HG02973 (cell line): ENCODE measurements around the gene ERFE.
A peak's percentile ranks its signal among the peaks of the same experiment; 100 is the strongest.

ENCODE experiments used
- ATAC-seq: cut with Tn5 transposase; IDR thresholded peaks from one replicate; pipeline ENCODE4 v1.9.1; 2021; ENCODE audit warnings: moderate library complexity; ENCODE audit not compliant: unreplicated experiment

Gene ERFE

DNA sequence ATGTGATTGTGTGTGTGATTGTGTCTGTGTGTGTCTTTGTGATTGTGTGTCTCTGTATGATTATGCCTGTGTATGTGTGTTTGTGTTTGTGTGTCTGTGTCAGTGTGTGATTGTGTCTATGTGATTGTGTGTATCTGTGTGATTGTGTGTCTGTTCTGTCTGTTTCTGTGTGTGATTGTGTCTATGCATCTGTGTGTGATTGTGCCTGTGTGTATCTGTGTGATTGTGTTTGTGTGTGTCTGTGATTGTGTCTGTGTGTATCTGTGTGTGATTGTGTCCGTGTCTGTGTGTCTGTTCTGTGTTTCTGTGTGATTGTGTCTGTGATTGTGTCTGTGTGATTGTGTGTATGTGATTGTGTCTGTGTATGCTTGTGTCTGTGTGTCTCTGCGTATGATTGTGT is 32.4 kb upstream of the ERFE start:
- ATAC-seq = no peak

DNA sequence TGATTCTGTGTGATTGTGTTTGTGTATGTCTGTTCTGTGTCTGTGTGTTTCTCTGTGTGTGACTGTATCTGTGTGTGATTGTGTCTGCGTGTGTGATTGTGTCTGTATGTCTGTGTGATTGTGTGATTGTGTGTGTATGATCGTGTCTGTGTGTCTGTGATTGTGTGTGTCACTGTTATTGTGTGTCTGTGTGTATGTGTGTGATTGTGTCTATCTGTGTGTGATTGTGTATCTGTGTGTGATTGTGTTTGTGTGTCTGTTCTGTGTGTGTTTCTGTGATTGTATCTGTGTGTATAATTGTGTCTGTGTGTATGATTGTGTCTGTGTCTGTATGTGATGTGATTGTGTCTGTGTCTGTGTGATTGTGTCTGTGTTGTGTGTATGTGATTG is 32.0 kb upstream of the ERFE start:
- no peak for ATAC-seq

DNA sequence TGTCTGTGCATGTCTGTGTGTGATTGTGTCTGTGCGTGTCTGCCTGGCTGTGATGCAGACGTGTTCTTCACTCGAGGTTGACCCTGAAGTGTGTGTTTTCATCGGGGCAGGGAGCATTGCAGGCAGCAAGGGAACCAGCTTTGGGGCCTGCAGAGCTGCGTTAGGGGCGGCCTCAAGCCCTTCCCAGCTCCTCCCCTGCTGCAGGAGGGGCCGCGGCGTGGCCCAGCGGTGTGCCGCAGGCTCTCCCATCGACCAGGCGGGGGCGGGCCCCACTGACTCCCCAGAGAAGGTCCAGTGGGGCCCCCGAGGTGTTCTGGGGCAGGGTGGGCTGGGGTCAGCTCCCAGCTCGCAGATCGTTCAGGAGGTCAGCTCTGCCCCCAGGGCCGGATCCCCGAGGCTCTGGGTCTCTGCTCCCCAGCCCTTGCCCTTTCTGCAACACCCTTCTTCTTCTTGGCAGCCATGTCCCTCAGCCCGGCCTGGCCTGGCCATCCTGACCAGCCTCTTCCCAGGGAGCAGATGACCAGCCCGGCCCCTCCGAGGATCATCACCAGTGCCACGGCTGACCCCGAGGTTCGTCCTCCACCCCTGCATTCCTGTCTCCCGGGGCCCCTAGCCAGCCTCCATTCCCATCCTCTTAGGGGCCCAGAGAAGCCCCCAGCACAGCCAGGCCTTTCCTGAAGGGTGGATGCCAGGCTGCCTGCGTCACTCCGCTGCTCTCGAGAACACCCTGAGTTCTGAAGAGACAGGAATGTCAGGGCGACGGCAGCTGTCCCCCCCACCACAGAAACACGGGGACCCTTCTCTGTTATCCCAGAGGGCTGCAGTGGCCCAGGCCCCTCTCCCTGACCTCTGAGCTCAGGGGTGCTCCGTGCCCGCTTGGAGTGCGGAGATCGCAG is 31.4 kb upstream of the ERFE start:
- ATAC-seq = peak; percentile 58

- no peak for ATAC-seq
These were observed 30.7 kb upstream of the ERFE start for GRCh38 chr2:238128061-238128440.

- no peak for ATAC-seq
These were observed 30.2 kb upstream of the ERFE start for GRCh38 chr2:238128534-238129001.

- no peak for ATAC-seq
These were observed 29.4 kb upstream of the ERFE start for GRCh38 chr2:238129166-238130010.

- ATAC-seq = no peak
These were observed 28.6 kb upstream of the ERFE start for GRCh38 chr2:238130111-238130695.

- ATAC-seq = no peak
These were observed 27.8 kb upstream of the ERFE start for GRCh38 chr2:238130696-238131628.

DNA sequence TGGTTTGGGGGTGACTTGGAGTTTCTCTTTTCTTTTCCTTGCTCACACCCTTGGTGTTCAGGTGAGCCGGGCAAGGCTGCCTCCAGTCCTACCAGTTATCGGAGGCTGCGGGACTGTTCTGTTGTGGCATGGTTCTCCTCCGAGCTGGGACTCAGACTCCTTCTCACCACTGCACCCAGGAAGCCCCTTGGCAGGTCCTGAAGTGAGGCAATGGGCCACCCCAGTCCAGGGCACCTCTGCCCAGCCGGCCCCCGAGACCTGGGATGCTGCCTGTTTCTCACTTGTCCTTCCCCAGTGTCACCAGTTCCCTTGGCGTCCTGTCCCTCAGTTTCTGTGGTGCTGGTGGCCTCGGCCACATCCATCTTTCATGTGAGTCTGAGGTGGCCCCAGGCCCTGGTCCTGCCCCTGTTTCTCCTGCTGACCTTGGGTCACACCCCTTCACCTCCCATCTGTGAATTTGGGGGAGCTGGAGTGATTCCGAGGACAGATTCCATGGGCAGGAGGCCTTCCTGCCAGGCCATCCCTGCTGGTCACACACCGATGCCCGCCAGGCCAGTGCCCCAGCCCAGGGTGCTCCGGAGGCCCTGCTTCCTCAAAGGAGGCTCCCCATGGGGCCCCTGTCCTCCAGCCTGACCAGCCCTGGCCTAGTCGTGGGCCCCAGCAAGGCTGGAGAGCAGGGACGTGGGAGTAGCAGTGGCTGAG is 26.9 kb upstream of the ERFE start:
- ATAC-seq = no peak

- no peak for ATAC-seq
These were observed 26.0 kb upstream of the ERFE start for GRCh38 chr2:238132463-238133450.

DNA sequence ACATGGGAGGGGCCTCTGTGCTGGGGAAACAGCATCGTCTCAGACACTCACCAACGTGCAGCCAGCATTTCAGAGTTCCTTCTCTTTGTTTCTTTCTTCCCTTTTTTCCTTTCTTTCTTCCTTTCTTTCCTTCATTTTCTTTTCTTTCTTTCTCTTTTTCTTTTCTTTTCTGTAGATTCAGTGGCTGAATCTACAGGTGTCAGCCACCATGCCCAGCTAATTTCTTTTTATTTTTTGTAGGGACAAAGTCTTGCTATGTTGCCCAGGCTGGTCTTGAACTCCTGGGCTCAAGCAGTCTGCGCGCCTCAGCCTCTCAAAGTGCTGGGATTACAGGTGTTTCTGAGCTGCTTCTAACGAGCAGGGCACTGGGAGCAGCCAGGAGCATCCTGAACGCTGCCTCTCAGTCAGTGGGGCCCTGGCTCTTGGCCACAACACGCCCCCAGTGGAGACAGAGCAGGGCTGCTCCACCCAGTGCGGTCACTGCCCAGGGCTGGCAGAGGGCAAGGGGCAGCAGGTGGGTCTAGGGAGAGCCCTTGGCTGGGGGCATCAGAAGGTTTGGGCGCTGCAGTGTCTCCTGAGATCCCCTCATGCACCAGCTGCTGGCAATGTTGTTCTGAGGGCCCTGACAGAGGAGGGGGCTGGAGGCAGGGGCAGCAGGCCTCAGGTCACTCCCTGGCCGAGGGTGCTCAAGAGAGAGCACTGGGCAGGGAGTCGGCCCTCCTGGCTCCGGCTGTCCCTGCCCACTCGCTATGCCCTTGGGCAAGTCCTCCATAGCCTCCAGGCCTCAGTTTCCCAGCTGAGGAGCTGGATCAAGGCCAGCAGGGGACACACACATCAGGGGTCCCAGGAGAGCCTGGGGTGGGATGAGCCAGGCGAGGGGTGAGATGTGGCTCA is 25.0 kb upstream of the ERFE start:
- no peak for ATAC-seq

- ATAC-seq = no peak
These were observed 24.4 kb upstream of the ERFE start for GRCh38 chr2:238134393-238134785.

DNA sequence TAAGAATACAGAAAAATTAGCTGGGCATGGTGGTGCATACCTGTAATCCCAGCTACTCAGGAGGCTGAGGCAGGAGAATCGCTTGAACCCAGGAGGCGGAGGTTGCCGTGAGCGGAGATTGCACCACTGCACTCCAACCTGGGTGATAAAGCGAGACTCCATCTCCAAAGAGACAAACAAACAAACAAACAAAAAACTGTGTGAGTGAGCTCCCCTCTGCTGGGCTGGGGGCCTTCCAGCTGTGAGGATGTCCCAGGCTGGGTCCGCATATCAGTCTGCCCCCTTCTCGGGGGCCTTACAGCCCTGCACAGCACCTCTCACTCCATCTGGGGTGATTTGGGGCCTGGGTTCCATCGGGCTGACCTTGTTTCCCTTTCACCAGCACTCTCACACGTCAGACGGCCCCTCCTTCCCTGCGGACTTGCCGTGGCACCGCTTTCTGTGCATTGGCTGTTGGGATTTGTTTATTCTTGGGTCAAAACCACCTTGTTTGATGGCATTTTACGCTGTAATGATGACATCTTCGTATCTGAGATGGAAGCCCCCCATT is 23.1 kb upstream of the ERFE start:
- no peak for ATAC-seq

GRCh38 chr2:238136820-238137537 is 21.8 kb upstream of the ERFE start:
- no peak for ATAC-seq

DNA sequence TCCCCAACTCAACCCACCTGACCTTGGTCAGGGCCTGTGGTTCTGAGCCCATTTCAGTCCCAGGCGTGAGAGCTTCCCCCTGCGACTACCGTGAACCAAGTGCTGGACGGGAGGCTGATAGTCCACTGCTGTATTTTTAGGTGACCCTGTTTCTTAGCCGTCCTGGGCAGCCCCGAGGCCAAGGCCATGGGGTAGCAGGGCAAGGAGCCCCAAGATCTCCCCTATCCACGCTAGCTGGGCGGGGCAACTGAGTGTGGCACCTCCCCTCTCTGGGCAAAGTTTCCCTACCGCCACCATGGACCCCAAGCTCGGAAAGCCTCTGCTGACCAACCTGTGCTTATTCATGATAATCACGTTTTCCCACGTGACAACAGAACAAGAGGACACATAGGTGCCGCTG is 20.9 kb upstream of the ERFE start:
- no peak for ATAC-seq

DNA sequence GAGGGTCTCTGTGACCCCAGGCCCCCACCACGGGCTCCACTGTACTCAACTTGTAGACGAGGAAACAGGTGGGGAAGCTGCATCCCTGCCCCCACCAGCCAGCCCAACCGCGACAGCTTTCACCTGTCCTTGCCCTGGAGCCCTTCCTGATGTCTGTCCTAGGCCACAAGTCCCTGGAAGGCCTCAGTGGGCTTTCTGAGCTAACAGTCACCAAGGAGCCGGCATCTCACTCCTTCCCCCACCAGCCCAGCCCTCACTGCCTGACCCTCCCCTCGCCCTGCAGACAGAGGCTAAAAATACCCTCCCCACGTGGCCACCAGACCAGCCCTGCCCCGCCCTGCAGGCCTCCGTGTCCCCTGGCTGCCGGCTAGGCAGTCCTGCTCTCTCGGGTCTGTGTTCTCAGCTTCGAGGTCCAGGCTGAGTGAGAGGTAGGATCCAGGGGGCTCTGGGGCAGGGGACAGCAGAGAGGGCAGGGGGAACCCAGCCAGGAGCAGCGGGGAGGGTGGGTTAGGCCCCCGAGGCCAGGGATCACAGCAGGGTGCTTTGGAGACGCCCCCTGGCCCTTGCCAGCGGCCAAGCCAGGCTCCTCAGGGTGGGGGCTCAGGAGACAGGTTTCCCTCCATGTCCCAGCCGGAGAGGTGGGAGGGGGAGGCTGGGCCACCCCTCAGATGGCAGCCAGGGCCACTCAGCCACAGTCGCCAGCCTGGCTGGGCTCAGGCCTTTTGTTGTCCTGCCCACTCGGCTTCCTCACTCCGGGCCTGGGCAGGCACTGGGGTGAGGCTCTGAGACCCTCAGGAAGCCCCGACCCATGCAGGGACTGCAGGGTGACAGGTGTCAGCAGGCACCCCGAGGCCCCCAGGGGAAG is 20.2 kb upstream of the ERFE start, which contains the start of gene KLHL30:
Gene KLHL30 (plus strand): TSS at position 338 of the 865 bp plus-strand sequence. CDS start 2,087 bp downstream, outside the sequence.
- no peak for ATAC-seq
